Left ventricle myocardium inferior (tissue), 1 donor: ENCODE results near the gene PLEKHM3. TPM values are rescaled to one million over a fixed set of nuclear protein-coding genes. Genes with fewer than 3 reads are reported as not detected.
"Not testable (repeated sequence)": the region's sequence is repeated elsewhere in the genome, so short reads cannot be mapped to it uniquely, and the experiment has no call there.

ENCODE experiments used
- DNase-seq: peaks from one replicate; pipeline ENCODE4 v3.0.0-alpha.2; 2020
- H3K27ac ChIP-seq: fragments of 200-600 bp; replicated peaks from 2 replicates; pipeline ENCODE4 v1.8.0; 2021
- H3K27me3 ChIP-seq: fragments of 200-600 bp; 2 replicates; pipeline ENCODE4 v1.8.0; 2021; ENCODE audit warnings: low read depth
- H3K36me3 ChIP-seq: fragments of 200-600 bp; 2 replicates; pipeline ENCODE4 v1.8.0; 2021
- H3K4me1 ChIP-seq: fragments of 200-600 bp; 2 replicates; pipeline ENCODE4 v1.8.0; 2021
- H3K4me3 ChIP-seq: fragments of 200-600 bp; 2 replicates; pipeline ENCODE4 v1.8.0; 2021; ENCODE audit warnings: mild to moderate bottlenecking, moderate library complexity
- H3K9me3 ChIP-seq: fragments of 200-600 bp; replicated peaks from 2 replicates; pipeline ENCODE4 v1.8.0; 2021
- intact Hi-C: fragments of 100-400 bp; cut with micrococcal nuclease; formaldehyde crosslinking; loops from one replicate; pipeline ENCODE4 v1.11.0; 2022
- total RNA-seq: library from RNA; stranded (reverse); fragmentation: NEBNext Ultra II Directional; extraction: Animal tissue kit (Norgen Biotek cat#: 25700); gene quantifications from one replicate; pipeline ENCODE4 v1.2.1, GENCODE V29; 2021
- TF ChIP-seq, protein P1 (sequence below): fragments of 200-600 bp; IDR thresholded peaks from 2 replicates; pipeline ENCODE4 v1.8.0; 2021; ENCODE audit warnings: antibody characterized with exemption, mild to moderate bottlenecking, borderline replicate concordance
- donor health status: DM: no; HTN: yes; CAD: no; lungs with severe emphysema.

PLEKHM3 gene
- total RNA-seq, 1 donor from 2014 or later = 12.9 TPM

DNA sequence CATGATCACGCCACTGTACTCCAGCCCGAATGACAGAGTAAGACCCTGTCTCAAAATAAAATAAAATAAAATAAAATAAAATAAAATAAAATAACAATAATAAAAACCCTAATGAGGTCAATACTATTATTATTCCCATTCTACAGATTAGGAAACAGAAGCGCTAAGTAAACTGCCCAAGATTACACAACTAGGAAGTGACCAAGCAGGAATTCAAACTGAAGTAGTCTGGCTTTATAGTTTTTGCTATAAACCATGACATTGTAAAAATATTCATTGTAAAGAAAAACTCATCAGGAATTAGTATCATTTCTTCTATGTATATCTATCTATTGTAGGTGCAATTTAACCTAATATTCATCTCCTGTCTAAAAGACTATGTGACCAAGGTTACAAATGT is 1.2 kb downstream of the PLEKHM3 start:
- intact Hi-C loops = no loop called here
- H3K4me3 ChIP-seq = peak overlapping the region; percentile 77

DNA sequence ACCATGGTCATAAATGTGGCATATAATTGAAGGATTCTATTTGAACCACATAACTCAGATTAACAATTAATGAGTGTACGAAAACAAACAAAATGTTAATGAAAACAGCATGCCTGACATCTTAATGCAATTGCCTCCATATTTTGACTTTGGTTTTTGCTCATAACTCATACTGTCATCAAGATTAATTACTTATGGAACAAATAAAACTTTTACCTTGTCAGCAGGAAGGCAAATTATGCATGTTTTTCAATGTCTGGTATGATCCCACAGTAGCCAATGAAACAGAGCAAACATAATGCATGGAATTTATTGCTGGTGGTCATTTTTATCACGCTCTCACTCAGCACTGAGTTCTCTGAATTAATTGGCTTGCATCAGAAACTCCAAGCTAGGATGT is 5.1 kb downstream of the PLEKHM3 start:
- TF ChIP-seq, protein P1, sequence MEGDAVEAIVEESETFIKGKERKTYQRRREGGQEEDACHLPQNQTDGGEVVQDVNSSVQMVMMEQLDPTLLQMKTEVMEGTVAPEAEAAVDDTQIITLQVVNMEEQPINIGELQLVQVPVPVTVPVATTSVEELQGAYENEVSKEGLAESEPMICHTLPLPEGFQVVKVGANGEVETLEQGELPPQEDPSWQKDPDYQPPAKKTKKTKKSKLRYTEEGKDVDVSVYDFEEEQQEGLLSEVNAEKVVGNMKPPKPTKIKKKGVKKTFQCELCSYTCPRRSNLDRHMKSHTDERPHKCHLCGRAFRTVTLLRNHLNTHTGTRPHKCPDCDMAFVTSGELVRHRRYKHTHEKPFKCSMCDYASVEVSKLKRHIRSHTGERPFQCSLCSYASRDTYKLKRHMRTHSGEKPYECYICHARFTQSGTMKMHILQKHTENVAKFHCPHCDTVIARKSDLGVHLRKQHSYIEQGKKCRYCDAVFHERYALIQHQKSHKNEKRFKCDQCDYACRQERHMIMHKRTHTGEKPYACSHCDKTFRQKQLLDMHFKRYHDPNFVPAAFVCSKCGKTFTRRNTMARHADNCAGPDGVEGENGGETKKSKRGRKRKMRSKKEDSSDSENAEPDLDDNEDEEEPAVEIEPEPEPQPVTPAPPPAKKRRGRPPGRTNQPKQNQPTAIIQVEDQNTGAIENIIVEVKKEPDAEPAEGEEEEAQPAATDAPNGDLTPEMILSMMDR = no peak
- Histone ChIP-seq H3K27me3 (no peaks in the 10 kb centered on the region), H3K27ac (no peak overlapping the region), H3K36me3 (peaks cover 3% of the 10 kb centered on the region), H3K4me3 (no peak overlapping the region), H3K4me1 (peaks cover 46% of the 10 kb centered on the region), H3K9me3 (no peaks in the 10 kb centered on the region)
- intact Hi-C loops = no loop called here
- no peak for DNase-seq

More for the DNA sequence above, 1.2 kb downstream of the PLEKHM3 start:
- Histone ChIP-seq H3K27ac (no peak overlapping the region), H3K36me3 (peaks cover 3% of the 10 kb centered on the region), H3K27me3 (no peaks in the 10 kb centered on the region), H3K9me3 (no peaks in the 10 kb centered on the region), H3K4me1 (peaks cover 45% of the 10 kb centered on the region)
- TF ChIP-seq, protein P1 = no peak
- DNase-seq = no peak

DNA sequence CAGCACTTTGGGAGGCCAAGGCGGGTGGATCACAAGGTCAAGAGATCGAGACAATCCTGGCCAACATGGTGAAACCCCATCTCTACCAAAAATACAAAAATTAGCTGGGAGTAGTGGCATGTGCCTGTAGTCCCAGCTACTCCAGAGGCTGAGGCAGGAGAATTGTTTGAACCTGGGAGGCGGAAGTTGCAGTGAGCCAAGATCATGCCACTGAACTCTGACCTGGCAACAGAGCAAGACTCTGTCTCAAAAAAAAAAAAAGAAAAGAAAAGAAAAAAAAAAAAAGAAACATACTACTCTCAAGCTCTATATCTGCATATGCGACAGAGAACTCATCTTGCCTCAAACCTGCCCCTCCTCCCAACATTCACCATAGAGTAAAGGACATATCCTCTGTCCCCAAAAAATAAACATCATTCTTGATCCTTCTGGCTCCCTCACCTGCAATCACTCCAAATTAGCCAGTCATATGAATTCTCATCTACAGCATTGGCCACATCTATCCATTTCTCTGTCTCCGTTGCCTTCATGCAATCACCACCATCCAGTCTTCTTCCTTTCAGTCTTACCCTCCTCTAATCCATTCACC is 7.1 kb downstream of the PLEKHM3 start:
- DNase-seq, H3K9me3 ChIP-seq, intact Hi-C loops, H3K27me3 ChIP-seq, H3K36me3 ChIP-seq, H3K27ac ChIP-seq, H3K4me3 ChIP-seq: not testable (repeated sequence)
- H3K4me1 ChIP-seq = peaks cover 46% of the 10 kb centered on the region

DNA sequence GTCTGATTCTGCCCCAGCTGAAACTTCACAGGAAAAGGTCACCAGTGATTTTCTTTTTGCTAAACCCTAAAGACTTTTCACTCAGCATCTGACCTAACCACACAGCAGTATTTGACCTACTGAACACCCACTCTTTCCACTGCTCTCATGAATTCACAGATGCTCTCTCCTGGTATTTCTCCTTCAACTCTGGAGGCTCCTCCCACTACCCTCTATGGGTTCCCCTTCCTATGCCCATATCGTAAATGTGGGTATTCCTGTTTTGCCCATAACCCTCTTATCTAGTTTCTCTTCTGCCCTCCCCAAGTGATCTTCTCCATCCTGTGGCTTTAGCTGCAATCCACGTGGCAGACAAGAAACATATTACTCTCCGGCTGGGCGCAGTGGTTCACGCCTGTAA is 7.6 kb downstream of the PLEKHM3 start:
- H3K27me3 ChIP-seq = no peaks in the 10 kb centered on the region
- H3K9me3 ChIP-seq = no peaks in the 10 kb centered on the region
- no peak overlapping the region for H3K27ac ChIP-seq
- intact Hi-C loops = no loop called here
- H3K4me3 ChIP-seq = no peak overlapping the region
- H3K4me1 ChIP-seq = peaks cover 46% of the 10 kb centered on the region
- no peak for DNase-seq
- H3K36me3 ChIP-seq = peaks cover 3% of the 10 kb centered on the region
- TF ChIP-seq, protein P1 = no peak

DNA sequence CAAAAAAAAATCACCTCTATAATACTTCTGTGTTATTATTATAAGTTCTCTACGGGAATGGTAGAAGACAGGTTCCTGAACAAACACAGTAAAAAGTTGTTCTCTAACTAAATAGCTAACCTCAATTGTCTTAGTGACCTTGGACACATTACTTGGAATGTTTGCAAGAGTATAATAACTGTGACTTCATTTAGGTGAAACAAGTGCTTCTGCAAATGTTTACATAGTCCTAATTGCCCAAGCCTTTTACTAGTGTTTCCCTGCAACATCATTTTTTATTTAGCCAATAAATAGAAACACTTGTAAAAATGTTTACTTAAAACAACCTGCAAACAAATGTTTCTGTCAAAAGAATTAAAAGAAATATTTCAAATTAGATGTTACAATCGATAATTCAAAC is 9.9 kb downstream of the PLEKHM3 start:
- H3K36me3 ChIP-seq = peaks cover 3% of the 10 kb centered on the region
- H3K27me3 ChIP-seq = no peaks in the 10 kb centered on the region
- H3K27ac ChIP-seq = peak overlapping the region; percentile 73
- intact Hi-C loops = no loop called here
- no peak overlapping the region for H3K4me3 ChIP-seq
- TF ChIP-seq, protein P1 = no peak
- no peak for DNase-seq
- peaks cover 44% of the 10 kb centered on the region for H3K4me1 ChIP-seq
- no peaks in the 10 kb centered on the region for H3K9me3 ChIP-seq

DNA sequence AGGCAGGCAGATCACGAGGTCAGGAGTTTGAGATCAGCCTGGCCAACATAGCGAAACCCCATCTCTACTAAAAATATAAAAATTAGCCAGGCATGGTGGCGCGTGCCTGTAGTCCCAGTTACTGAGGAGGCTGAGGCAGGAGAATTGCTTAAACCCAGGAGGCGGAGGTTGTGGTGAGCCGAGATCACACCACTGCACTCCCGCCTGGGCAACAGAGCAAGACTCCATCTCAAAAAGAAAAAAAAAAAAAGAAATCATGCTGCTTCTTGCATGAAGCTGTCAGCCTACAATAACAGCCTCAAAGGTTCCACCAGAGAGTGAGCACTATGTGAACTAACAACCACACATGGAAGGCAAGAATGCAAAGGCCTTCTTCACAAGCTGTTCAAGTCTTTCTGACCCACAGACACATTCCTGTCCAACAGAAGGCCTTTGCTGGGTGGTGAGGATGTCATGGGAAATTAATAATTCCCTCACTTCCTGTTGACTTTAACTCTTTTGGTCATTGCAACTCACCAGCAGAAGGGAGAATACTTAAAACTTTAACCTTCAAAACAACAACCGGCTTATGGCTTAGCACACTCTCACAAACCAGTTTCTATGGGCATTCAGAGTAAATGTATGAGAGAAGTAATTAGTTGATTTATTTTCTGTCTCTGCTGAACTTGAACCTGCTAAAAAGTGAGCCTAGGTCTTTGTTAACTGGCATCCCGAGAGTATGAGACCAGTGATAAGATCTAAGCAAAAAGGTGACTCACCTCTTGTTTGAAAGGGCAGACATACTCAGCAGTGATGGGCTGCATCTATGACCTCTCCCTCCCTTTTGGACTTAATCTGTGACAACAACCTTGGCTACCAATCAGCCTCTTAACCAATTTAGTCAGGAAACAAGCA is 11.8 kb downstream of the PLEKHM3 start:
- Histone ChIP-seq H3K4me1 (peaks cover 61% of the 10 kb centered on the region), H3K27me3 (no peaks in the 10 kb centered on the region), H3K36me3 (no peaks in the 10 kb centered on the region), H3K4me3 (no peak overlapping the region), H3K9me3 (no peaks in the 10 kb centered on the region), H3K27ac (peak overlapping the region; percentile 73)
- intact Hi-C loops = no loop called here
- TF ChIP-seq, protein P1 = no peak
- no peak for DNase-seq
